Measurements from ENCODE around the gene NLE1. TPM values are rescaled to one million over a fixed set of nuclear protein-coding genes. Genes with fewer than 3 reads are reported as not detected.

NLE1 gene
- total and polyA plus RNA-seq, 2 experiments from 2014 or later: 3.9 to 12.7 TPM

- WGBS (ENCODE audit: low lambda C conversion rate, missing lambda C conversion rate): 57% methylated on average over 3 of the region's 3 CpGs
- Histone ChIP-seq H3K36me3 (replicated peaks; ENCODE audit: insufficient read depth, low read depth) (no peaks in the 10 kb centered on the region), H2AFZ (no peak overlapping the region)
These were observed 24.9 kb upstream of the NLE1 start for GRCh38 chr17:35167046-35167445.

GRCh38 chr17:35166526-35166925 is 24.4 kb upstream of the NLE1 start:
- H3K36me3 ChIP-seq (replicated peaks; ENCODE audit: insufficient read depth, low read depth): no peaks in the 10 kb centered on the region
- no peak overlapping the region for H3K4me2 ChIP-seq
- no peak for DNase-seq (ENCODE audit: low spot score)
- peaks cover 2% of the 10 kb centered on the region for H3K27me3 ChIP-seq
- H3K4me3 ChIP-seq: no peak overlapping the region
- H3K4me1 ChIP-seq (ENCODE audit: insufficient read depth): no peaks in the 10 kb centered on the region
- no peak overlapping the region for H3K27ac ChIP-seq
- TF ChIP-seq CTCF (IDR thresholded peaks at IDR 0.05; ENCODE audit: poor library complexity): no peak
- no peak for TF ChIP-seq EZH2 (IDR thresholded peaks at IDR 0.05; ENCODE audit: borderline replicate concordance)
- TF ChIP-seq EZH2phosphoT487 (IDR thresholded peaks at IDR 0.05; ENCODE audit: low read depth, severe bottlenecking, unreplicated experiment): no peak
- no peaks in the 10 kb centered on the region for H3K9me3 ChIP-seq (ENCODE audit: low read depth)
- WGBS (ENCODE audit: low lambda C conversion rate, missing lambda C conversion rate): 69% methylated on average over 5 of the region's 5 CpGs
- no peak overlapping the region for H2AFZ ChIP-seq
- H3K79me2 ChIP-seq: no peaks in the 10 kb centered on the region
- H4K20me1 ChIP-seq (ENCODE audit: insufficient read depth, poor library complexity, severe bottlenecking): no peaks in the 10 kb centered on the region
- no peaks in the 10 kb centered on the region for H3K9me2 ChIP-seq (replicated peaks; ENCODE audit: insufficient read depth)

More at GRCh38 chr17:35167046-35167445, 24.9 kb upstream of the NLE1 start:
- Histone ChIP-seq H3K27me3 (peaks cover 2% of the 10 kb centered on the region), H3K4me1 (ENCODE audit: insufficient read depth) (no peaks in the 10 kb centered on the region), H3K4me3 (no peak overlapping the region), H3K9me3 (ENCODE audit: low read depth) (no peaks in the 10 kb centered on the region), H4K20me1 (ENCODE audit: insufficient read depth, poor library complexity, severe bottlenecking) (no peaks in the 10 kb centered on the region), H3K27ac (no peak overlapping the region), H3K4me2 (no peak overlapping the region), H3K79me2 (no peaks in the 10 kb centered on the region), H3K9me2 (replicated peaks; ENCODE audit: insufficient read depth) (no peaks in the 10 kb centered on the region)
- TF ChIP-seq EZH2 (IDR thresholded peaks at IDR 0.05; ENCODE audit: borderline replicate concordance): no peak
- TF ChIP-seq EZH2phosphoT487 (IDR thresholded peaks at IDR 0.05; ENCODE audit: low read depth, severe bottlenecking, unreplicated experiment): no peak
- no peak for TF ChIP-seq CTCF (IDR thresholded peaks at IDR 0.05; ENCODE audit: poor library complexity)
- peak; percentile 52 for DNase-seq (ENCODE audit: low spot score)

GRCh38 chr17:35164716-35165115 is 22.6 kb upstream of the NLE1 start:
- Histone ChIP-seq H2AFZ (no peak overlapping the region), H3K79me2 (no peaks in the 10 kb centered on the region), H3K27me3 (peaks cover 2% of the 10 kb centered on the region), H3K9me2 (replicated peaks; ENCODE audit: insufficient read depth) (no peaks in the 10 kb centered on the region), H3K4me1 (ENCODE audit: insufficient read depth) (no peaks in the 10 kb centered on the region), H3K4me3 (no peak overlapping the region), H3K9me3 (ENCODE audit: low read depth) (no peaks in the 10 kb centered on the region), H3K27ac (no peak overlapping the region), H3K4me2 (no peak overlapping the region), H4K20me1 (ENCODE audit: insufficient read depth, poor library complexity, severe bottlenecking) (no peaks in the 10 kb centered on the region), H3K36me3 (replicated peaks; ENCODE audit: insufficient read depth, low read depth) (no peaks in the 10 kb centered on the region)
- TF ChIP-seq EZH2 (IDR thresholded peaks at IDR 0.05; ENCODE audit: borderline replicate concordance): no peak
- TF ChIP-seq EZH2phosphoT487 (IDR thresholded peaks at IDR 0.05; ENCODE audit: low read depth, severe bottlenecking, unreplicated experiment): no peak
- TF ChIP-seq CTCF (IDR thresholded peaks at IDR 0.05; ENCODE audit: poor library complexity): no peak
- 88% methylated on average over 5 of the region's 5 CpGs for WGBS (ENCODE audit: low lambda C conversion rate, missing lambda C conversion rate)
- DNase-seq (ENCODE audit: low spot score): no peak

GRCh38 chr17:35163886-35164285 is 21.8 kb upstream of the NLE1 start:
- WGBS (ENCODE audit: low lambda C conversion rate, missing lambda C conversion rate): 98% methylated on average over 7 of the region's 7 CpGs
- H3K79me2 ChIP-seq: no peaks in the 10 kb centered on the region
- no peak overlapping the region for H3K4me2 ChIP-seq
- no peaks in the 10 kb centered on the region for H3K4me1 ChIP-seq (ENCODE audit: insufficient read depth)
- no peak overlapping the region for H3K4me3 ChIP-seq
- TF ChIP-seq EZH2phosphoT487 (IDR thresholded peaks at IDR 0.05; ENCODE audit: low read depth, severe bottlenecking, unreplicated experiment): no peak
- TF ChIP-seq EZH2 (IDR thresholded peaks at IDR 0.05; ENCODE audit: borderline replicate concordance): no peak
- TF ChIP-seq CTCF (IDR thresholded peaks at IDR 0.05; ENCODE audit: poor library complexity): no peak
- H3K27me3 ChIP-seq: peaks cover 2% of the 10 kb centered on the region
- DNase-seq (ENCODE audit: low spot score): no peak
- H4K20me1 ChIP-seq (ENCODE audit: insufficient read depth, poor library complexity, severe bottlenecking): no peaks in the 10 kb centered on the region
- H3K36me3 ChIP-seq (replicated peaks; ENCODE audit: insufficient read depth, low read depth): no peaks in the 10 kb centered on the region
- H3K9me2 ChIP-seq (replicated peaks; ENCODE audit: insufficient read depth): no peaks in the 10 kb centered on the region
- no peak overlapping the region for H2AFZ ChIP-seq
- H3K27ac ChIP-seq: no peak overlapping the region
- no peaks in the 10 kb centered on the region for H3K9me3 ChIP-seq (ENCODE audit: low read depth)
